ENCODE results near the gene SMYD3.

The SMYD3 gene

GRCh38 chr1:246212013-246212412, 295.1 kb downstream of the SMYD3 start:
- Histone ChIP-seq H2AFZ (ENCODE audit: low read depth, low read length) (no peak overlapping the region), H2BK120ac (ENCODE audit: low read depth, low read length) (no peak overlapping the region), H3K14ac (ENCODE audit: low read length in 2 of 2) (no peak overlapping the region), H2BK15ac (ENCODE audit: low read depth, poor library complexity, severe bottlenecking) (no peak overlapping the region), H4K8ac (ENCODE audit: low read length) (no peak overlapping the region), H3K27me3 (ENCODE audit: control insufficient read depth in 1 of 2, insufficient read depth in 1 of 2, low read length in 2 of 2) (no peaks in the 10 kb centered on the region), H3K4ac (ENCODE audit: low read depth in 1 of 2, low read length in 2 of 2) (no peak overlapping the region), H3K27ac (ENCODE audit: low read length, poor library complexity, severe bottlenecking) (no peak overlapping the region), H3K79me1 (replicated peaks; ENCODE audit: low read length, poor library complexity, severe bottlenecking) (peaks cover 7% of the 10 kb centered on the region), H3K36me3 (ENCODE audit: control insufficient read depth in 1 of 2, insufficient read depth in 2 of 2, low read depth in 1 of 2, low read length in 2 of 2) (peaks cover 0 to 2% of the 10 kb centered on the region in 2 experiments), H3K4me1 (ENCODE audit: control insufficient read depth, insufficient read depth, low read depth, low read length) (peaks cover 1% of the 10 kb centered on the region), H4K91ac (ENCODE audit: low read length) (no peak overlapping the region), H3K23ac (ENCODE audit: low read length in 2 of 2) (no peak overlapping the region), H3K18ac (ENCODE audit: low read depth in 1 of 2, low read length in 2 of 2) (no peak overlapping the region), H2BK12ac (ENCODE audit: low read length in 2 of 2) (no peak overlapping the region), H2AK5ac (ENCODE audit: low read length, severe bottlenecking) (no peak overlapping the region), H3K4me3 (ENCODE audit: insufficient read depth in 1 of 2, low read depth in 1 of 2, low read length in 2 of 2) (no peak overlapping the region), H2BK5ac (ENCODE audit: low read depth, low read length, poor library complexity, severe bottlenecking) (no peak overlapping the region), H3K9me3 (ENCODE audit: control insufficient read depth, low read length) (no peaks in the 10 kb centered on the region), H3K4me2 (ENCODE audit: low read length, poor library complexity, severe bottlenecking) (no peak overlapping the region), H3K9ac (ENCODE audit: low read length) (no peak overlapping the region)
- DNase-seq: no peak
- WGBS: 100% methylated on average over 2 of the region's 2 CpGs

DNA sequence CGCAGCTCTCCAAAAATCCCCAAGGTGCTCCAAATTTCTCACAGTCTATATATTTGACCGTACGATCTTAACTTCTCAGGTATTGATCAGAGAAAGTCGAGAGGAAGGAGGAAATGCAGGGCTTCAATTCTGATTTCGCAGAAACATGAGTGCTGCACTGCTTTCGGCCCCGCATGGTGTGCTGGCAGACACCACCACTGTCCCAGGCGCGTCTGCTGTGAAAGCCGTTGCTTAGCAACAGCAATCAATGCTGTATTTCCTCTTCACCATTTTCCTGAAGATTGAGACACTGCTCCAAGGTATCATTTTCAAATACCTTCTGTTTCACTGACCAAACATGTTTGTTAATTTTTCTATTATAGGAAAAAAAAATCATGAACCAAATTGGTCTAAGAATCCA, 296.3 kb downstream of the SMYD3 start:
- no peaks in the 10 kb centered on the region for H3K27me3 ChIP-seq (ENCODE audit: control insufficient read depth in 1 of 2, insufficient read depth in 1 of 2, low read length in 2 of 2)
- H2AK5ac ChIP-seq (ENCODE audit: low read length, severe bottlenecking): no peak overlapping the region
- H3K9ac ChIP-seq (ENCODE audit: low read length): no peak overlapping the region
- no peak overlapping the region for H2AFZ ChIP-seq (ENCODE audit: low read depth, low read length)
- H4K91ac ChIP-seq (ENCODE audit: low read length): no peak overlapping the region
- H4K8ac ChIP-seq (ENCODE audit: low read length): peak overlapping the region; percentile 69
- H2BK120ac ChIP-seq (ENCODE audit: low read depth, low read length): no peak overlapping the region
- H2BK5ac ChIP-seq (ENCODE audit: low read depth, low read length, poor library complexity, severe bottlenecking): no peak overlapping the region
- WGBS: 71% methylated on average over 10 of the region's 10 CpGs
- H3K18ac ChIP-seq (ENCODE audit: low read depth in 1 of 2, low read length in 2 of 2): peak overlapping the region in 1 of 2 experiments; percentile 4
- peaks cover 0 to 3% of the 10 kb centered on the region in 2 experiments for H3K36me3 ChIP-seq (ENCODE audit: control insufficient read depth in 1 of 2, insufficient read depth in 2 of 2, low read depth in 1 of 2, low read length in 2 of 2)
- H3K4me1 ChIP-seq (ENCODE audit: control insufficient read depth, insufficient read depth, low read depth, low read length): peaks cover 1% of the 10 kb centered on the region
- no peak overlapping the region for H3K27ac ChIP-seq (ENCODE audit: low read length, poor library complexity, severe bottlenecking)
- H3K4me3 ChIP-seq (ENCODE audit: insufficient read depth in 1 of 2, low read depth in 1 of 2, low read length in 2 of 2): no peak overlapping the region
- H3K4ac ChIP-seq (ENCODE audit: low read depth in 1 of 2, low read length in 2 of 2): no peak overlapping the region
- peak; percentile 1 for DNase-seq
- H3K14ac ChIP-seq (ENCODE audit: low read length in 2 of 2): peak overlapping the region in 1 of 2 experiments; percentile 51
- H3K9me3 ChIP-seq (ENCODE audit: control insufficient read depth, low read length): no peaks in the 10 kb centered on the region
- no peak overlapping the region for H2BK12ac ChIP-seq (ENCODE audit: low read length in 2 of 2)
- H3K4me2 ChIP-seq (ENCODE audit: low read length, poor library complexity, severe bottlenecking): no peak overlapping the region
- no peak overlapping the region for H3K23ac ChIP-seq (ENCODE audit: low read length in 2 of 2)
- H3K79me1 ChIP-seq (replicated peaks; ENCODE audit: low read length, poor library complexity, severe bottlenecking): peaks cover 7% of the 10 kb centered on the region
- H2BK15ac ChIP-seq (ENCODE audit: low read depth, poor library complexity, severe bottlenecking): no peak overlapping the region

DNA sequence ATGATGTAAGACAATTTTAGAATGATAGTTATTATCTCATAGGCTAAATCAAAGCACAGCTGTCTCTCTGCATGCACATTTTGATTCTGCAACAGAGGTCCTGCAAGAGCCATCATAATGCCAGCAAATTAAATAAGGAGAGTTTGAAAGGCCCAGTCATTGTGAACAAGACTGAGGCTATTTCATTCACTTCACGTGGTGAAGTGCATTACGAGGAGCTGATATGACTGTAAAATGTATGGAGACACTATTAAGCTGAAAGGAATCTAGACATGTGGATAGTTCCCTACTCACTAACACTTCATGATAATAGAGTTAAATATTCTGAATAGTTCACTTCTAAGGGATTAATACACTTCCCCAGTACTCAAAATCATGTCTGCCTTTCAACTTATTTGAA, 299.0 kb downstream of the SMYD3 start:
- DNase-seq: no peak
- Histone ChIP-seq H3K27me3 (ENCODE audit: control insufficient read depth in 1 of 2, insufficient read depth in 1 of 2, low read length in 2 of 2) (no peaks in the 10 kb centered on the region), H3K9ac (ENCODE audit: low read length) (no peak overlapping the region), H3K4me3 (ENCODE audit: insufficient read depth in 1 of 2, low read depth in 1 of 2, low read length in 2 of 2) (no peak overlapping the region), H3K27ac (ENCODE audit: low read length, poor library complexity, severe bottlenecking) (no peak overlapping the region), H3K79me1 (replicated peaks; ENCODE audit: low read length, poor library complexity, severe bottlenecking) (peaks cover 2% of the 10 kb centered on the region), H2AFZ (ENCODE audit: low read depth, low read length) (no peak overlapping the region), H3K14ac (ENCODE audit: low read length in 2 of 2) (no peak overlapping the region), H3K4me1 (ENCODE audit: control insufficient read depth, insufficient read depth, low read depth, low read length) (peaks cover 1% of the 10 kb centered on the region), H2BK12ac (ENCODE audit: low read length in 2 of 2) (no peak overlapping the region), H3K4me2 (ENCODE audit: low read length, poor library complexity, severe bottlenecking) (no peak overlapping the region), H3K9me3 (ENCODE audit: control insufficient read depth, low read length) (no peaks in the 10 kb centered on the region), H3K23ac (ENCODE audit: low read length in 2 of 2) (no peak overlapping the region), H3K36me3 (ENCODE audit: control insufficient read depth in 1 of 2, insufficient read depth in 2 of 2, low read depth in 1 of 2, low read length in 2 of 2) (peaks cover 0 to 5% of the 10 kb centered on the region in 2 experiments), H3K18ac (ENCODE audit: low read depth in 1 of 2, low read length in 2 of 2) (no peak overlapping the region), H2AK5ac (ENCODE audit: low read length, severe bottlenecking) (no peak overlapping the region), H2BK5ac (ENCODE audit: low read depth, low read length, poor library complexity, severe bottlenecking) (no peak overlapping the region), H4K91ac (ENCODE audit: low read length) (no peak overlapping the region), H4K8ac (ENCODE audit: low read length) (no peak overlapping the region), H3K4ac (ENCODE audit: low read depth in 1 of 2, low read length in 2 of 2) (no peak overlapping the region), H2BK120ac (ENCODE audit: low read depth, low read length) (no peak overlapping the region), H2BK15ac (ENCODE audit: low read depth, poor library complexity, severe bottlenecking) (no peak overlapping the region)
- WGBS: no CpG with 5 or more reads among the region's 2 CpGs

DNA sequence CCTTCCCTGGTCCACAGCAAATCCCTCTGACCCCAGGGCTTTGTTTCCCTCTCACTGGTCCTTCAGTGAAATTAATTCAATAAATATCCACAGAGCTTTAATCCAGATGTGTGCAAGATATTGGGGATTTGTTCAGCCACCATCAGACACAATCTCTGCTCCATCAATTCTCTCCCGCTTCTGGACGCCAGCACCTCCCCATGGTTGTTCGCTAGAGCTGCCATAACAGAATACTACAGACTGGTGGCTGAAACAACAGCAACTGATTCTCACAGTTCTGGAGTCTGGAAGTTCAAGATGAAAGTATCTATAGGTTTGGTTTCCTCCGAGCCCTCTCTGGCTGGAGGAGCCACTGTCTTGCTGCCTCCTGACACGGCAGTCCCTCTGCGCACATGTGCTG, 303.9 kb downstream of the SMYD3 start:
- no peak overlapping the region for H2BK12ac ChIP-seq (ENCODE audit: low read length in 2 of 2)
- no peak overlapping the region for H3K18ac ChIP-seq (ENCODE audit: low read depth in 1 of 2, low read length in 2 of 2)
- H2BK15ac ChIP-seq (ENCODE audit: low read depth, poor library complexity, severe bottlenecking): no peak overlapping the region
- no peak overlapping the region for H2AFZ ChIP-seq (ENCODE audit: low read depth, low read length)
- H3K27me3 ChIP-seq (ENCODE audit: control insufficient read depth in 1 of 2, insufficient read depth in 1 of 2, low read length in 2 of 2): no peaks in the 10 kb centered on the region
- H3K4ac ChIP-seq (ENCODE audit: low read depth in 1 of 2, low read length in 2 of 2): no peak overlapping the region
- H3K27ac ChIP-seq (ENCODE audit: low read length, poor library complexity, severe bottlenecking): no peak overlapping the region
- no peaks in the 10 kb centered on the region for H3K9me3 ChIP-seq (ENCODE audit: control insufficient read depth, low read length)
- no peak overlapping the region for H2BK5ac ChIP-seq (ENCODE audit: low read depth, low read length, poor library complexity, severe bottlenecking)
- H3K4me3 ChIP-seq (ENCODE audit: insufficient read depth in 1 of 2, low read depth in 1 of 2, low read length in 2 of 2): no peak overlapping the region
- no peak overlapping the region for H2BK120ac ChIP-seq (ENCODE audit: low read depth, low read length)
- peaks cover 5% of the 10 kb centered on the region for H3K79me1 ChIP-seq (replicated peaks; ENCODE audit: low read length, poor library complexity, severe bottlenecking)
- H3K9ac ChIP-seq (ENCODE audit: low read length): no peak overlapping the region
- no peak overlapping the region for H2AK5ac ChIP-seq (ENCODE audit: low read length, severe bottlenecking)
- H3K4me2 ChIP-seq (ENCODE audit: low read length, poor library complexity, severe bottlenecking): no peak overlapping the region
- no peak overlapping the region for H4K8ac ChIP-seq (ENCODE audit: low read length)
- over 99% methylated on average over 6 of the region's 6 CpGs for WGBS
- no peak overlapping the region for H3K23ac ChIP-seq (ENCODE audit: low read length in 2 of 2)
- no peaks in the 10 kb centered on the region for H3K4me1 ChIP-seq (ENCODE audit: control insufficient read depth, insufficient read depth, low read depth, low read length)
- H4K91ac ChIP-seq (ENCODE audit: low read length): no peak overlapping the region
- no peak for DNase-seq
- H3K14ac ChIP-seq (ENCODE audit: low read length in 2 of 2): no peak overlapping the region
- peaks cover 0 to 5% of the 10 kb centered on the region in 2 experiments for H3K36me3 ChIP-seq (ENCODE audit: control insufficient read depth in 1 of 2, insufficient read depth in 2 of 2, low read depth in 1 of 2, low read length in 2 of 2)
